ENCODE results near the gene CEACAM16. TPM values are rescaled to one million over a fixed set of nuclear protein-coding genes. Genes with fewer than 3 reads are reported as not detected.

The CEACAM16 gene
- total and polyA plus RNA-seq, 12 donors: 0.27 to 1.4 (median 0.57) TPM; not detected in 7

DNA sequence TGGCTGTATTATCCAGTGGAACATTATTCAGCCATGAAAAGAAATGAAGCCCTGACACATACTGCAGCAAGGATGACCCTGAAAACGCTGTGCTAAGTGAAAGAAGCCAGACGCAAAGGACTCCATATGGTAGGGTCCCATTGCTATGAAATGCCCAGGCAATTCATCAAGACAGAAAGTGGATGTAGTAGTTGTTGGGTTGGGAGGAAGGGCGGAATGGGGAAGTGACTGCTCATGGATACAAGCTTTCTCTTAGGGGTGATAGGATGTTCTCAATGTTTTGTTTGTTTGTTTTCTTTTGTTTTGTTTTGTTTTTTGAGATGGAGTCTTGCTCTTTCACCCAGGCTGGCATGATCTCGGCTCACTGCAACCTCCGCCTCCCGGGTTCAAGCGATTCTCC lies 11.1 kb upstream of the CEACAM16 start:
- no peak for DNase-seq
- intact Hi-C loops (cut with DNase I): loop anchor here in 1 of 2 donors (2.0 to 5.0 kb wide), 2 partner anchors 34 to 83 kb away; no protein-coding TSS in a partner anchor
- Histone ChIP-seq H3K4me1 (replicated peaks in 1 of 2) (peaks cover 30 to 40% of the 10 kb centered on the region in 2 donors), H3K27ac (no peak overlapping the region), H3K9me3 (replicated peaks in 1 of 3) (no peaks in the 10 kb centered on the region), H3K4me3 (no peak overlapping the region), H3K27me3 (no peaks in the 10 kb centered on the region), H3K36me3 (replicated peaks in 1 of 2) (no peaks in the 10 kb centered on the region)
- WGBS, 4 donors: 81 to 85% (median 84%) methylated on average over 7 of the region's 7 CpGs
- no peak for TF ChIP-seq POLR2A (IDR thresholded peaks at IDR 0.05)
- TF ChIP-seq, protein P1, sequence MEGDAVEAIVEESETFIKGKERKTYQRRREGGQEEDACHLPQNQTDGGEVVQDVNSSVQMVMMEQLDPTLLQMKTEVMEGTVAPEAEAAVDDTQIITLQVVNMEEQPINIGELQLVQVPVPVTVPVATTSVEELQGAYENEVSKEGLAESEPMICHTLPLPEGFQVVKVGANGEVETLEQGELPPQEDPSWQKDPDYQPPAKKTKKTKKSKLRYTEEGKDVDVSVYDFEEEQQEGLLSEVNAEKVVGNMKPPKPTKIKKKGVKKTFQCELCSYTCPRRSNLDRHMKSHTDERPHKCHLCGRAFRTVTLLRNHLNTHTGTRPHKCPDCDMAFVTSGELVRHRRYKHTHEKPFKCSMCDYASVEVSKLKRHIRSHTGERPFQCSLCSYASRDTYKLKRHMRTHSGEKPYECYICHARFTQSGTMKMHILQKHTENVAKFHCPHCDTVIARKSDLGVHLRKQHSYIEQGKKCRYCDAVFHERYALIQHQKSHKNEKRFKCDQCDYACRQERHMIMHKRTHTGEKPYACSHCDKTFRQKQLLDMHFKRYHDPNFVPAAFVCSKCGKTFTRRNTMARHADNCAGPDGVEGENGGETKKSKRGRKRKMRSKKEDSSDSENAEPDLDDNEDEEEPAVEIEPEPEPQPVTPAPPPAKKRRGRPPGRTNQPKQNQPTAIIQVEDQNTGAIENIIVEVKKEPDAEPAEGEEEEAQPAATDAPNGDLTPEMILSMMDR (IDR thresholded peaks at IDR 0.05): no peak

DNA sequence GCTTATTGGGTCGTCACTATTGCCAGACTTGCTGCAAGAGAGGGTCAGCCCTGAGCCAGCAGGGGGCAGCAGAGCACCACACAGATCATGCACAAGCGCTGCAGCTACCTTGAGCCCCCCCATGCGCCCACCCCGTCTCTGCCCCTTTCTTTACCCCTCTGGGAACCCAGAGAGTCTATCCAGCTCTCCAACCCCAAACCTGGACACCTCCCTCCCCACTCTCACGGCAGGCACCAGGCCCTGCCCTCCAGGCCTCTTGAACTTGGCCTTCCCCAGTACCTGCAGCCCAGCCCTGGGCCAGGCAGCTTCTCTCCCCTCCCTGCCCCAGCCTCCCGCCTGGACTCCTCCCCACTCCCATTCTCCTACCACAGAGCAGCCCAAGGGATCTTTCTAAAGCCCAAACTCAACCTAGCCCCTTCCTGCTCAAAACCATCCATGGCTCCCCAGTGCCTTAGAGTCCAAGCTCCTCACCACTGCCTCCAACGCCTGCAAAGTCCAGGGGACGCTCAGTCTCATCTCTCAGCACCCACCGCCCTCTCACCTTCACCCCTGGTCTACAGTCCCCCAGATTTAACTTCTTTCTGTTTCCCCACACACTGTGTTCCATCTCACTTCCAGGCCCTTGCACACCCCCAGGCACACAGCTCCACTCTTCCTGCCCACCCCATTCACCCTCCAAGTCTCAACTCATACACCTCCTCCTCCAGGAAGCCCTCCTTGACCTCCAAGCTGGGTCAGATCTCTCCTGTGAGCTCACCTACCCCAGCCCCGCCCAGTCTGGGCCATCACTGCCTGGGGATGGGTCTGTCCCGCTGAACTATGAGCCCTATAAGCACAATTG lies 9.4 kb upstream of the CEACAM16 start:
- H3K4me3 ChIP-seq: no peak overlapping the region
- no peak for TF ChIP-seq POLR2A (IDR thresholded peaks at IDR 0.05)
- TF ChIP-seq, protein P1 (IDR thresholded peaks at IDR 0.05): peak; percentile 76 to 95 (median 94)
- no peaks in the 10 kb centered on the region for H3K27me3 ChIP-seq
- 35 to 43% (median 38%) methylated on average over 11 of the region's 11 CpGs for WGBS, 4 donors
- H3K9me3 ChIP-seq (replicated peaks in 1 of 3): no peaks in the 10 kb centered on the region
- peaks cover 30 to 38% of the 10 kb centered on the region in 2 donors for H3K4me1 ChIP-seq (replicated peaks in 1 of 2)
- H3K27ac ChIP-seq: peak overlapping the region in 1 of 5 donors; percentile 31
- peak; percentile 73 to 88 (median 83) for DNase-seq
- intact Hi-C loops (cut with DNase I): loop anchor here in 1 of 2 donors (2.0 to 5.0 kb wide), 2 partner anchors 33 to 81 kb away; no protein-coding TSS in a partner anchor
- no peaks in the 10 kb centered on the region for H3K36me3 ChIP-seq (replicated peaks in 1 of 2)

DNA sequence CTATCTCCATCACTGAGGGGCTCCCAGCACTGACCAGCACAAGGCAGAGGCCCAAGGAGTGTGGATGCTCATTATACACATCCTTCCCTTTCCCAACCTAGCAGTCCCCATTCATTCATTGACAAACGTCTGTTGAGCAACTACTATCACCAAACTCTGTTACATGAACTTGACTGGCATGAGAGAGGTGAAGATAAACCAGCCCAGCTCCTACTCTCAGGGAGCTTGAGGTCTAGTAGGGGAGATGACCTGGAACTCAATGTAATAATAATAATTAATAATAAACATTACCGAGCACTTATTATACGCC lies 8.9 kb upstream of the CEACAM16 start:
- Histone ChIP-seq H3K9me3 (replicated peaks in 1 of 3) (no peaks in the 10 kb centered on the region), H3K36me3 (replicated peaks in 1 of 2) (no peaks in the 10 kb centered on the region), H3K27me3 (no peaks in the 10 kb centered on the region), H3K4me1 (replicated peaks in 1 of 2) (peaks cover 24 to 32% of the 10 kb centered on the region in 2 donors), H3K4me3 (no peak overlapping the region), H3K27ac (no peak overlapping the region)
- DNase-seq: no peak
- WGBS, 4 donors: 81 to 97% (median 88%) methylated on average over 3 of the region's 3 CpGs
- intact Hi-C loops (cut with DNase I): no loop called here
- TF ChIP-seq POLR2A (IDR thresholded peaks at IDR 0.05): no peak
- TF ChIP-seq, protein P1 (IDR thresholded peaks at IDR 0.05): no peak

DNA sequence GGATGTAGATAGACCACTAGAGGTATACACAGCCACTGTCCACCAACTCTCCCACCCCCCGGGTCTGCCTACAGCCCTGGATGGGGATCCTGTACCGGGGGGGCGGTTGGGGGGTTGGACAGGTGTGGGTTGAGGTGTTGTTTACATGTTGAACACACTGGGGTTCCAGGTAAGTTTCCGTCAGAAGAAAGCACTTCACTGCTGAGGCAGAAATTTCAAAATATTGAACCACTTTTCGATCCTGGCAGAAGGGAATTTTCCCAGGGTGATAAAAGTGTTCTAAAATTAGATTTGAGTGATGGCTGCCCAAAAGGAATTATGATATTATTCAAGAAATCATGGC lies 6.6 kb upstream of the CEACAM16 start:
- H3K4me1 ChIP-seq (replicated peaks in 1 of 2): peaks cover 15 to 20% of the 10 kb centered on the region in 2 donors
- no peak for DNase-seq
- H3K4me3 ChIP-seq: no peak overlapping the region
- TF ChIP-seq, protein P1 (IDR thresholded peaks at IDR 0.05): no peak
- TF ChIP-seq POLR2A (IDR thresholded peaks at IDR 0.05): no peak
- peak overlapping the region; percentile 14 to 92 (median 81) for H3K27ac ChIP-seq
- no peaks in the 10 kb centered on the region for H3K36me3 ChIP-seq (replicated peaks in 1 of 2)
- H3K27me3 ChIP-seq: no peaks in the 10 kb centered on the region
- no peaks in the 10 kb centered on the region for H3K9me3 ChIP-seq (replicated peaks in 1 of 3)
- intact Hi-C loops (cut with DNase I): no loop called here
- WGBS, 4 donors: 14 to 41% (median 30%) methylated on average over 2 to 5 of the region's 5 CpGs
